ENCODE data around the gene SUN5. TPM values are rescaled to one million over a fixed set of nuclear protein-coding genes. Genes with fewer than 3 reads are reported as not detected.

Gene SUN5
- total and polyA plus RNA-seq, 2 donors (not counting 1 experiment from before 2014, with no cell fraction given), result not detected

- Histone ChIP-seq H3K36me3 (replicated peaks in 1 of 2; ENCODE audit: control extremely low read depth in 1 of 2, control insufficient read depth in 1 of 2, extremely low read depth in 1 of 2, insufficient read depth in 2 of 2, low read length in 1 of 2) (no peaks in the 10 kb centered on the region), H3K9ac (ENCODE audit: low read length) (no peak overlapping the region), H3K9me3 (ENCODE audit: control extremely low read depth in 1 of 3, control insufficient read depth in 2 of 3, insufficient read depth in 1 of 3, low read length in 2 of 3) (no peaks in the 10 kb centered on the region), H4K20me1 (ENCODE audit: control insufficient read depth, insufficient read depth, low read length, poor library complexity, severe bottlenecking) (no peaks in the 10 kb centered on the region), H3K27me3 (replicated peaks in 1 of 4; ENCODE audit: control extremely low read depth in 1 of 4, control insufficient read depth in 3 of 4, insufficient read depth in 4 of 4, low read length in 3 of 4) (peaks cover 0 to 3% (median 0%) of the 10 kb centered on the region in 4 experiments), H3K79me2 (ENCODE audit: control insufficient read depth, insufficient read depth, low read length) (no peaks in the 10 kb centered on the region), H3K4me3 (ENCODE audit: control extremely low read depth in 1 of 5, extremely low read depth in 1 of 5, insufficient read depth in 1 of 5, low read depth in 2 of 5, low read length in 4 of 5) (no peak overlapping the region), H3K27ac (ENCODE audit: low read length in 2 of 2) (no peak overlapping the region), H3K4me1 (ENCODE audit: control insufficient read depth in 2 of 2, insufficient read depth in 2 of 2, low read length in 2 of 2) (no peaks in the 10 kb centered on the region), H2AFZ (ENCODE audit: insufficient read depth, low read depth, low read length, poor library complexity, severe bottlenecking) (no peak overlapping the region), H3K4me2 (replicated peaks; ENCODE audit: low read depth, low read length, poor library complexity, severe bottlenecking) (no peak overlapping the region)
- intact Hi-C loops (cut with micrococcal nuclease), result no loop called here
- TF ChIP-seq CTCF (IDR thresholded peaks at IDR 0.05) (no peak), EZH2 (IDR thresholded peaks at IDR 0.05; ENCODE audit: borderline replicate concordance, insufficient read depth, low read depth, low read length, poor library complexity, severe bottlenecking) (no peak)
- DNase-seq (no peak), ATAC-seq (ENCODE audit: low read depth) (no peak)
- Mint-ChIP-seq H3K9me3 (ENCODE audit: insufficient read depth) (no peaks in the 10 kb centered on the region), H3K27ac (no peak overlapping the region), H3K27me3 (no peaks in the 10 kb centered on the region), H3K4me3 (no peak overlapping the region), H3K4me1 (no peaks in the 10 kb centered on the region)
- CTCF ChIA-PET, result no interaction called here
- WGBS (ENCODE audit: insufficient coverage), result 80% methylated on average over 5 of the region's 5 CpGs
- POLR2A ChIA-PET, result no interaction called here
Observed at GRCh38 chr20:33026072-33026778, 22.0 kb upstream of the SUN5 start.

DNA sequence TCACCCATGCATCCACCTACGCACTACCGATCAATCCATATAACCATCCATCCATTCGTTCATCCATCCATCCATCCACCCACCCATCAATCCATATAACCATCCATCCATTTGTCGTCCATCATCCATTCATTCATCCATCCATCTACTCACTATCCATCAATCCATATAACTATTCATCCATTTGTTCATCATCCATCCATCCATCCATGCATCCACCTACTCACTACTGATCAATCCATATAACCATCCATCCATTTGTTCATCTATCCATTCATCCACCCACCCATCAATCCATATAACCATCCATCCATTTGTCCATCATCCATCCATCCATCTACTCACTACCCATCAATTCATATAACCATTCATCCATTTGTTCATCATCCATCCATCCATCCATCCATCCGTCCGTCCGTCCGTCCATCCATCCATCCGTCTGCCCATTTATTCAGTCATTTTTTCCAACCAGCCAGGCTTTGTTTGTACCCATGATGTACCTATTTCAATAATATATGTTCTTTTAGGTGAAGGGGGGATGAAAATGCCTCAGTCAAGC, 21.2 kb upstream of the SUN5 start:
- H3K9me3 ChIP-seq (ENCODE audit: control extremely low read depth in 1 of 3, control insufficient read depth in 2 of 3, insufficient read depth in 1 of 3, low read length in 2 of 3), result no peaks in the 10 kb centered on the region
- H3K79me2 ChIP-seq (ENCODE audit: control insufficient read depth, insufficient read depth, low read length), result no peaks in the 10 kb centered on the region
- H3K27ac ChIP-seq (ENCODE audit: low read length in 2 of 2), result no peak overlapping the region
- DNase-seq, result no peak
- CTCF ChIA-PET, result no interaction called here
- POLR2A ChIA-PET, result no interaction called here
- Mint-ChIP-seq H3K9me3 (ENCODE audit: insufficient read depth) (no peaks in the 10 kb centered on the region), H3K27me3 (no peaks in the 10 kb centered on the region), H3K4me1 (no peaks in the 10 kb centered on the region), H3K4me3 (no peak overlapping the region), H3K27ac (no peak overlapping the region)
- no peak overlapping the region for H3K4me2 ChIP-seq (replicated peaks; ENCODE audit: low read depth, low read length, poor library complexity, severe bottlenecking)
- ATAC-seq (ENCODE audit: low read depth), result no peak
- no peaks in the 10 kb centered on the region for H4K20me1 ChIP-seq (ENCODE audit: control insufficient read depth, insufficient read depth, low read length, poor library complexity, severe bottlenecking)
- no peak overlapping the region for H3K4me3 ChIP-seq (ENCODE audit: control extremely low read depth in 1 of 5, extremely low read depth in 1 of 5, insufficient read depth in 1 of 5, low read depth in 2 of 5, low read length in 4 of 5)
- WGBS (ENCODE audit: insufficient coverage), result 77% methylated on average over 4 of the region's 9 CpGs
- H3K36me3 ChIP-seq (replicated peaks in 1 of 2; ENCODE audit: control extremely low read depth in 1 of 2, control insufficient read depth in 1 of 2, extremely low read depth in 1 of 2, insufficient read depth in 2 of 2, low read length in 1 of 2), result no peaks in the 10 kb centered on the region
- intact Hi-C loops (cut with micrococcal nuclease), result no loop called here
- H2AFZ ChIP-seq (ENCODE audit: insufficient read depth, low read depth, low read length, poor library complexity, severe bottlenecking), result no peak overlapping the region
- H3K4me1 ChIP-seq (ENCODE audit: control insufficient read depth in 2 of 2, insufficient read depth in 2 of 2, low read length in 2 of 2), result no peaks in the 10 kb centered on the region
- peaks cover 0 to 3% (median 0%) of the 10 kb centered on the region in 4 experiments for H3K27me3 ChIP-seq (replicated peaks in 1 of 4; ENCODE audit: control extremely low read depth in 1 of 4, control insufficient read depth in 3 of 4, insufficient read depth in 4 of 4, low read length in 3 of 4)
- TF ChIP-seq EZH2 (IDR thresholded peaks at IDR 0.05; ENCODE audit: borderline replicate concordance, insufficient read depth, low read depth, low read length, poor library complexity, severe bottlenecking), result no peak
- TF ChIP-seq CTCF (IDR thresholded peaks at IDR 0.05), result no peak
- H3K9ac ChIP-seq (ENCODE audit: low read length), result no peak overlapping the region

All from B cell (primary cell).